GM12892 (cell line): Measurements from ENCODE around the gene SMG1.
"Not testable (repeated sequence)": the region's sequence is repeated elsewhere in the genome, so short reads cannot be mapped to it uniquely, and the experiment has no call there.

Experiments used
- DNase-seq: peaks from one replicate; pipeline ENCODE4 v3.0.0; 2011; ENCODE audit not compliant: insufficient read length
- FAIRE-seq: peaks from 2 replicates; lab custom pipeline; 2011; peaks lifted over from hg19 to GRCh38; lab: Jason Lieb, UNC
- POLR2A ChIP-seq: IDR thresholded peaks from 2 replicates; pipeline ENCODE4 v1.6.1; 2011; ENCODE audit warnings: low read depth, low read length, control low read depth
- POLR2AphosphoS5 ChIP-seq: IDR thresholded peaks from 2 replicates; pipeline ENCODE4 v1.6.1; 2011; ENCODE audit warnings: low read depth, low read length, control low read depth

The SMG1 gene

GRCh38 chr16:18782697-18783429, 143.3 kb downstream of the SMG1 start:
- FAIRE-seq = no peak
- no peak for DNase-seq
- TF ChIP-seq POLR2AphosphoS5 = peak; percentile 41; the same call in 1 of the 2 replicates
- TF ChIP-seq POLR2A = no peak; the same call in 1 of the 2 replicates

GRCh38 chr16:18781232-18781631, 145.0 kb downstream of the SMG1 start:
- not testable (repeated sequence) for FAIRE-seq, DNase-seq

GRCh38 chr16:18780460-18781026, 145.7 kb downstream of the SMG1 start:
- not testable (repeated sequence) for DNase-seq

GRCh38 chr16:18777664-18778063, 148.5 kb downstream of the SMG1 start:
- not testable (repeated sequence) for FAIRE-seq, DNase-seq

More at GRCh38 chr16:18780460-18781026, 145.7 kb downstream of the SMG1 start:
- FAIRE-seq = not testable (repeated sequence)

GRCh38 chr16:18776334-18776733, 149.9 kb downstream of the SMG1 start:
- DNase-seq, FAIRE-seq: not testable (repeated sequence)

- FAIRE-seq, DNase-seq: not testable (repeated sequence)
Observed at GRCh38 chr16:18774651-18775050, 151.6 kb downstream of the SMG1 start.

GRCh38 chr16:18772171-18772570, 154.0 kb downstream of the SMG1 start:
- not testable (repeated sequence) for DNase-seq, FAIRE-seq

GRCh38 chr16:18770336-18770962, 155.8 kb downstream of the SMG1 start:
- not testable (repeated sequence) for FAIRE-seq, DNase-seq

GRCh38 chr16:18767217-18767616, 159.0 kb downstream of the SMG1 start:
- peak; percentile 9 for FAIRE-seq

GRCh38 chr16:18762713-18763112, 163.5 kb downstream of the SMG1 start:
- peak; percentile 83 for FAIRE-seq
- DNase-seq = not testable (repeated sequence)

More at GRCh38 chr16:18767217-18767616, 159.0 kb downstream of the SMG1 start:
- not testable (repeated sequence) for DNase-seq

- FAIRE-seq = peak; percentile 91
- DNase-seq = not testable (repeated sequence)
Observed at GRCh38 chr16:18759598-18760520, 166.3 kb downstream of the SMG1 start.

GRCh38 chr16:18757960-18758660, 168.1 kb downstream of the SMG1 start:
- peak; percentile 75 for FAIRE-seq
- not testable (repeated sequence) for DNase-seq

- DNase-seq, FAIRE-seq: not testable (repeated sequence)
Observed at GRCh38 chr16:18756639-18757038, 169.6 kb downstream of the SMG1 start.
